ENCODE measurements around the gene DENND1A. TPM values are rescaled to one million over a fixed set of nuclear protein-coding genes. Genes with fewer than 3 reads are reported as not detected.

DENND1A gene
- total RNA-seq, 1 experiment from 2014 or later = 50.1 TPM

DNA sequence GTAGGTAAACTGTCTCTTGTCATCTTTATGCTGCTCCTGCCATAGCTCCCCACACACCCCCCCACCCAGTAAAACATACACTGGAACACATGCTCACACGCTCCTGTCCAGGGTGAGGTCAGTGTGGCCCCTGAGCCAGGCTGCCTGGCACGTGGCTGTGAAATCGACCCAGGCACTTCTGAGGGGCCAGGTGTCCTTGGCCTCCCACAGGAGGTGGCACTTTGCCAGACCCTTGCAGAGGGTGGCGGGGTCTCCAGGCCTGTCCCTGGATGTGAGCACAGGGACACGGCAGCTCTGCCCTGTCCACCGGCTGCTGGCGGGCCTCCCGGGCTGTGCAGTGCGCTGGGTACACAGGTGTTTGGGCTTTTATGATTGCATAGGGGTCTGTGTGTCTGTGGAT is 583.9 kb downstream of the DENND1A start:
- H3K9ac ChIP-seq (ENCODE audit: low read length) = no peak overlapping the region
- no peaks in the 10 kb centered on the region for H3K9me2 ChIP-seq (replicated peaks; ENCODE audit: insufficient read depth, low read length)
- H3K4me2 ChIP-seq (ENCODE audit: low read depth, low read length, poor library complexity, severe bottlenecking) = no peak overlapping the region
- no peaks in the 10 kb centered on the region for H3K36me3 ChIP-seq (ENCODE audit: insufficient read depth, low read length)
- no peaks in the 10 kb centered on the region for H3K79me2 ChIP-seq (ENCODE audit: low read length)
- no peak overlapping the region for H2AFZ ChIP-seq (ENCODE audit: low read length)
- H3K9me3 ChIP-seq (ENCODE audit: low read length) = no peaks in the 10 kb centered on the region
- no peaks in the 10 kb centered on the region for H4K20me1 ChIP-seq (ENCODE audit: insufficient read depth, low read depth, low read length)
- no peak overlapping the region for H3K4me3 ChIP-seq (ENCODE audit: low read length)
- H3K27me3 ChIP-seq (ENCODE audit: low read length) = no peaks in the 10 kb centered on the region
- no peak for DNase-seq
- H3K27ac ChIP-seq (ENCODE audit: low read length) = no peak overlapping the region
- peaks cover 26% of the 10 kb centered on the region for H3K4me1 ChIP-seq (ENCODE audit: low read length)

GRCh38 chr9:123345567-123345955 is 584.4 kb downstream of the DENND1A start:
- no peaks in the 10 kb centered on the region for H3K27me3 ChIP-seq (ENCODE audit: low read length)
- H3K9me3 ChIP-seq (ENCODE audit: low read length) = no peaks in the 10 kb centered on the region
- no peaks in the 10 kb centered on the region for H3K79me2 ChIP-seq (ENCODE audit: low read length)
- H3K27ac ChIP-seq (ENCODE audit: low read length) = no peak overlapping the region
- no peaks in the 10 kb centered on the region for H4K20me1 ChIP-seq (ENCODE audit: insufficient read depth, low read depth, low read length)
- H2AFZ ChIP-seq (ENCODE audit: low read length) = no peak overlapping the region
- DNase-seq = no peak
- no peak overlapping the region for H3K4me3 ChIP-seq (ENCODE audit: low read length)
- H3K4me1 ChIP-seq (ENCODE audit: low read length) = peaks cover 26% of the 10 kb centered on the region
- H3K36me3 ChIP-seq (ENCODE audit: insufficient read depth, low read length) = no peaks in the 10 kb centered on the region
- no peak overlapping the region for H3K9ac ChIP-seq (ENCODE audit: low read length)
- no peaks in the 10 kb centered on the region for H3K9me2 ChIP-seq (replicated peaks; ENCODE audit: insufficient read depth, low read length)
- no peak overlapping the region for H3K4me2 ChIP-seq (ENCODE audit: low read depth, low read length, poor library complexity, severe bottlenecking)

GRCh38 chr9:123344192-123344949 is 585.6 kb downstream of the DENND1A start:
- no peak overlapping the region for H3K27ac ChIP-seq (ENCODE audit: low read length)
- no peaks in the 10 kb centered on the region for H3K27me3 ChIP-seq (ENCODE audit: low read length)
- H3K4me3 ChIP-seq (ENCODE audit: low read length) = no peak overlapping the region
- no peaks in the 10 kb centered on the region for H3K79me2 ChIP-seq (ENCODE audit: low read length)
- no peaks in the 10 kb centered on the region for H3K9me3 ChIP-seq (ENCODE audit: low read length)
- H4K20me1 ChIP-seq (ENCODE audit: insufficient read depth, low read depth, low read length) = no peaks in the 10 kb centered on the region
- H2AFZ ChIP-seq (ENCODE audit: low read length) = no peak overlapping the region; the same call in 1 of the 2 replicates
- no peak for DNase-seq
- no peaks in the 10 kb centered on the region for H3K36me3 ChIP-seq (ENCODE audit: insufficient read depth, low read length)
- no peaks in the 10 kb centered on the region for H3K9me2 ChIP-seq (replicated peaks; ENCODE audit: insufficient read depth, low read length)
- H3K4me1 ChIP-seq (ENCODE audit: low read length) = peaks cover 33% of the 10 kb centered on the region
- no peak overlapping the region for H3K9ac ChIP-seq (ENCODE audit: low read length)
- no peak overlapping the region for H3K4me2 ChIP-seq (ENCODE audit: low read depth, low read length, poor library complexity, severe bottlenecking)

- Histone ChIP-seq H3K27ac (ENCODE audit: low read length) (no peak overlapping the region), H3K9me3 (ENCODE audit: low read length) (no peaks in the 10 kb centered on the region), H4K20me1 (ENCODE audit: insufficient read depth, low read depth, low read length) (no peaks in the 10 kb centered on the region), H3K27me3 (ENCODE audit: low read length) (no peaks in the 10 kb centered on the region), H3K4me1 (ENCODE audit: low read length) (peaks cover 41% of the 10 kb centered on the region), H3K36me3 (ENCODE audit: insufficient read depth, low read length) (no peaks in the 10 kb centered on the region), H3K79me2 (ENCODE audit: low read length) (no peaks in the 10 kb centered on the region), H3K9ac (ENCODE audit: low read length) (no peak overlapping the region), H2AFZ (ENCODE audit: low read length) (peak overlapping the region; percentile 48; the same call in 1 of the 2 replicates), H3K4me2 (ENCODE audit: low read depth, low read length, poor library complexity, severe bottlenecking) (no peak overlapping the region), H3K9me2 (replicated peaks; ENCODE audit: insufficient read depth, low read length) (no peaks in the 10 kb centered on the region), H3K4me3 (ENCODE audit: low read length) (no peak overlapping the region)
- no peak for DNase-seq
These were observed 586.3 kb downstream of the DENND1A start for GRCh38 chr9:123343443-123344191.

DNA sequence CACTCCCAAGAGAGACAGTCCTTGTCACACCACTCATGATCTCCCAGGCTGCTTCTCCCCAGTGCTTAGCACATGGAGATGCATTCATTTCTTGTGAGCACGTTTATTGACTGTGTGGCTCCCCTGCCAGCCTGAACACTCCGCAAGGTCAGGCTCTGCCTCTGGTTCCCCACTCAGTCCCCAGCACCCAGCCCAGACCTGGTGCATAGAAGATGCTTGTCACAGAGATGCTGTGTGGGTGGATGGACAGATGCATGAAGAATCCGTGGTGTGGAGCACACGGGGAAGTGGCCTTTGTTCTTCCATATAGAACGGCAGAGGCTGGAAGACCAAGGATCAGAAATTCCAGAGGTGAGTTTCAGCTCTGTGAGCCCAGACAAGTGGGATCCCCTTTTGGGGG is 587.7 kb downstream of the DENND1A start:
- Histone ChIP-seq H4K20me1 (ENCODE audit: insufficient read depth, low read depth, low read length) (no peaks in the 10 kb centered on the region), H3K9me3 (ENCODE audit: low read length) (no peaks in the 10 kb centered on the region), H2AFZ (ENCODE audit: low read length) (peak overlapping the region; percentile 18; the same call in 1 of the 2 replicates), H3K4me2 (ENCODE audit: low read depth, low read length, poor library complexity, severe bottlenecking) (no peak overlapping the region), H3K4me3 (ENCODE audit: low read length) (no peak overlapping the region), H3K4me1 (ENCODE audit: low read length) (peaks cover 51% of the 10 kb centered on the region), H3K9ac (ENCODE audit: low read length) (peak overlapping the region; percentile 3; the same call in 1 of the 2 replicates), H3K9me2 (replicated peaks; ENCODE audit: insufficient read depth, low read length) (no peaks in the 10 kb centered on the region), H3K27me3 (ENCODE audit: low read length) (no peaks in the 10 kb centered on the region), H3K27ac (ENCODE audit: low read length) (no peak overlapping the region), H3K36me3 (ENCODE audit: insufficient read depth, low read length) (no peaks in the 10 kb centered on the region), H3K79me2 (ENCODE audit: low read length) (no peaks in the 10 kb centered on the region)
- DNase-seq = no peak

DNA sequence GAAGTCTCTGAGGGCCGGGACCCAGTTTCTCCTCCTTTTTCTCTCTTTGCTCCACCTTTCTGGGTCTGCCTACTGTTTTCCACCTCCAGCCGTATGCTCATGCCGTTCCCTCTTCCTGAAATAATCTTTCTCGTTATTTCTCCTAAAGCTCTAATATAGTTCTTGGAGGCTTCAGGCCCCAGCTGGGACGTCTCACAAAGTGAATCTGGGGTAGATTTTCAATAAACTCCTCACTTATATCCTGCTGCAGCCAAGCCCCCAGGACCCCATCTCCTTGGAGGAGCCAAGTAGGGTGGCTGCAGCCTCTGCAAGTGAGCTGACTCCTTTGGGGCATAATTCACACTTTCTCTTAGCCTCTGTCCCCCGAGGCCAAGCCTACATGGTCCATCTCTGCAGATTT is 588.1 kb downstream of the DENND1A start:
- Histone ChIP-seq H3K4me2 (ENCODE audit: low read depth, low read length, poor library complexity, severe bottlenecking) (no peak overlapping the region), H3K4me1 (ENCODE audit: low read length) (peaks cover 51% of the 10 kb centered on the region)

DNA sequence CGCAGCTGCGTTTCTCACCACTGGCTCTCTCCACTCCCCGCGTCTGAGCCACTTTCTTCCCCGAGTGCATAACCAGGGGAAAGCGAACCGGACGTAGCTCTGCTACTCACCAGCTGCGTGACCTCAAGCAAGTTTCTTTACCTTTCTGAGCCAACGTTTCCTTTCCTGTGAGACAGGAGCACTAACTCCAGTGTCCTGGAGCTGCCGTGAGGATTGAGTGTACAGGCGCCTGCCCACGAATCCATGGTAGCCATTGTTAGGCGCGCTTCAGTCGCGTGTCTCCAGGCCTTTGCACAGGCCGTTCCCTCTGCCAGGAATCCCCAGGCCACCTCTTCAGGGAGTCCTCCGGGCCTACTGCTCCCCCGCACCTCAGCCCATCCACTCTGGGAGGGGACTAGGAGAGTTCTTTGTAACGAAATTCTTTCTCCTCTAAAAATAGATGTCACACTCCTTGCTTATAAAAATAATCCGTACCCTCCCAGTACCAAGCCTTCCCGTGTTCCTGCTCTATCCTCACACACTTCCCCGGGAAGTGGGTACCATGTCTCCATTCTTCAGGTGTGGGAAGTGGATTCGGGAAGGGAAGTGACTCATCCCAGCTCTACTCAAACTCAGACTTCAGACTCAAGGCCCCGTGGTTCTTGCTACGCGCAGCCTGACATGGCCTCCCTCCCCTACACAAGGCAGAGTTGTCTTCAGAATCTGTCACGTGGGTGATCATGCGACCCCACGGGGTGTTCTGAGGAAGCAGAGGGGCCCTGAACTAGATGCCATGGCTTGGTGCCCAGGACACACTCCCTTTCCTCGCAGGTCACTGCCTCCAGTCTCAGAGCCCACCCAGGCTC is 590.0 kb downstream of the DENND1A start:
- peak; percentile 67 for DNase-seq
- Histone ChIP-seq H3K9me3 (ENCODE audit: low read length) (no peaks in the 10 kb centered on the region), H3K79me2 (ENCODE audit: low read length) (no peaks in the 10 kb centered on the region), H3K4me2 (ENCODE audit: low read depth, low read length, poor library complexity, severe bottlenecking) (peak overlapping the region; percentile 64), H3K36me3 (ENCODE audit: insufficient read depth, low read length) (no peaks in the 10 kb centered on the region), H3K27me3 (ENCODE audit: low read length) (no peaks in the 10 kb centered on the region), H3K4me3 (ENCODE audit: low read length) (peak overlapping the region; percentile 59), H2AFZ (ENCODE audit: low read length) (peak overlapping the region; percentile 63), H3K9me2 (replicated peaks; ENCODE audit: insufficient read depth, low read length) (no peaks in the 10 kb centered on the region), H4K20me1 (ENCODE audit: insufficient read depth, low read depth, low read length) (no peaks in the 10 kb centered on the region), H3K4me1 (ENCODE audit: low read length) (peaks cover 60% of the 10 kb centered on the region), H3K27ac (ENCODE audit: low read length) (no peak overlapping the region), H3K9ac (ENCODE audit: low read length) (peak overlapping the region; percentile 33)

More for the DNA sequence above, 588.1 kb downstream of the DENND1A start:
- no peaks in the 10 kb centered on the region for H3K79me2 ChIP-seq (ENCODE audit: low read length)
- H3K36me3 ChIP-seq (ENCODE audit: insufficient read depth, low read length) = no peaks in the 10 kb centered on the region
- no peaks in the 10 kb centered on the region for H3K27me3 ChIP-seq (ENCODE audit: low read length)
- no peaks in the 10 kb centered on the region for H3K9me2 ChIP-seq (replicated peaks; ENCODE audit: insufficient read depth, low read length)
- peak overlapping the region; percentile 18; the same call in 1 of the 2 replicates for H2AFZ ChIP-seq (ENCODE audit: low read length)
- no peaks in the 10 kb centered on the region for H3K9me3 ChIP-seq (ENCODE audit: low read length)
- H3K9ac ChIP-seq (ENCODE audit: low read length) = peak overlapping the region; percentile 3; the same call in 1 of the 2 replicates
- no peak overlapping the region for H3K4me3 ChIP-seq (ENCODE audit: low read length)
- H3K27ac ChIP-seq (ENCODE audit: low read length) = no peak overlapping the region
- DNase-seq = no peak
- H4K20me1 ChIP-seq (ENCODE audit: insufficient read depth, low read depth, low read length) = no peaks in the 10 kb centered on the region

Data from Karpas-422 (cell line).